ENCODE data around the gene ABI1. TPM values are rescaled to one million over a fixed set of nuclear protein-coding genes. Genes with fewer than 3 reads are reported as not detected.
"Not testable (repeated sequence)": the region's sequence is repeated elsewhere in the genome, so short reads cannot be mapped to it uniquely, and the experiment has no call there.

Gene ABI1
- total RNA-seq: 50.4 TPM

- DNase-seq (ENCODE audit: low spot score): peak; percentile 98
- ATAC-seq: peak; percentile 98
- intact Hi-C loops (cut with DNase I): no loop called here
Observed at GRCh38 chr10:26860443-26861204, at the start of gene ABI1. TSS of gene ABI1 (minus strand) at chr10:26860958. CDS start at chr10:26860863, 95 bp downstream.

GRCh38 chr10:26909753-26910152, 49.0 kb upstream of the ABI1 start:
- ATAC-seq (peak; percentile 55), DNase-seq (ENCODE audit: low spot score) (no peak)
- intact Hi-C loops (cut with DNase I): no loop called here

GRCh38 chr10:26905253-26905781, 44.6 kb upstream of the ABI1 start:
- DNase-seq (ENCODE audit: low spot score); intact Hi-C loops (cut with DNase I); ATAC-seq: not testable (repeated sequence)

GRCh38 chr10:26903431-26904217, 42.9 kb upstream of the ABI1 start:
- DNase-seq (ENCODE audit: low spot score): no peak
- no peak for ATAC-seq
- intact Hi-C loops (cut with DNase I): no loop called here

DNA sequence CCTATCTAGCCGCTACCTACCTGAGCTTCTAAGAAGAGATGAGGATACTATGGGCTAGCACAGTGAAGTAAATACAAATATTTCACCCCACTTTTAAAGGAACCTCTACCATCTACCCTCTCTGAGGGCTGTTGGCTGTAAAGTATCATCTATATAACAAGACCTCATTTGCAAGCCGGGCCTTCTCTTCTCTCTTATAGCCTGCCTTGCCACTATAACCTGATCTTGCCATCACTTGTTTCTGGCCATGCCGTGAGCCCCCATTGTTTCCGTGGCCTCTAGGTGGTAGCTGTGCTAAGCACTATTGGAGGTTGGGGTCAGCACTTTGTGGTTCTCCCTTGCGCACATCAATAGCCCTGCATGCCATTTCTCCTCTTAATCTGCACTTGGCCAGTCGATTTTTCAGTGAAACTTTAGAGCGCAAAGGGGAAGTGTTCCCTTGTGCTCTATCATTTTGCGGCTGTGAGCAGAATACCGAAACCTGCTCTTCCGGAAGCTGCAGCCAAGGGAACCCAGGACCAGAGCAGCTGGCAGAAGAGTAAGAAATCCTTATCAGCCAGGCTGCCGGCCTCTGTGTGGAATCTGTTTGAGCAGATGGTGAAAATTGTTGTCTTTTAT, 31.7 kb upstream of the ABI1 start:
- ATAC-seq; intact Hi-C loops (cut with DNase I); DNase-seq (ENCODE audit: low spot score): not testable (repeated sequence)

GRCh38 chr10:26890956-26891355, 30.2 kb upstream of the ABI1 start:
- peak; percentile 32 for ATAC-seq
- intact Hi-C loops (cut with DNase I): no loop called here
- DNase-seq (ENCODE audit: low spot score): no peak

GRCh38 chr10:26887611-26888215, 27.0 kb upstream of the ABI1 start:
- intact Hi-C loops (cut with DNase I): no loop called here
- DNase-seq (ENCODE audit: low spot score) (no peak), ATAC-seq (no peak)

GRCh38 chr10:26881600-26882331, 21.0 kb upstream of the ABI1 start:
- DNase-seq (ENCODE audit: low spot score) (no peak), ATAC-seq (peak; percentile 86)
- intact Hi-C loops (cut with DNase I): no loop called here

DNA sequence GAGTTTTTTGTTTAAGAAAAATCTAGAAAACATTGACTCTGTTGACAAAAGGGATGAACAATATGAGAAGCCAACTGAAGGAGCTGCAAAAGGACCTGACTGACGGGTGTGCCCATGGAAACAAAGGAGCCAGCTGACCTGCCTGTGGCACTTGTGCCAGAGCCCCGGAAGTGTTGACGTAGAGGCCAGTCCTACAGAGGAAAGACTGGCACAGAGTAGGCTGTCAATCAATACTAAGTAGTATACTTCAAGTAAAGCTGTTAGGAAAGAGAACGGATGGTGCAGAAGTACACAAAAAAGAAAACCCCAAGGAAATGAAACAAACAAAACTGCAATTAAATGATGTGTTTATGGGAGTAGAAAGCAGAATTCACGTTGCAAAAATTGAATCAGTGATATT, 19.0 kb upstream of the ABI1 start:
- intact Hi-C loops (cut with DNase I): loop anchor here (5.0 kb wide), 1 partner anchor 152 kb away; no protein-coding TSS in a partner anchor
- DNase-seq (ENCODE audit: low spot score) (no peak), ATAC-seq (no peak)

- ATAC-seq (no peak), DNase-seq (ENCODE audit: low spot score) (no peak)
- intact Hi-C loops (cut with DNase I): no loop called here
Observed at GRCh38 chr10:26870766-26871165, 10.0 kb upstream of the ABI1 start.

DNA sequence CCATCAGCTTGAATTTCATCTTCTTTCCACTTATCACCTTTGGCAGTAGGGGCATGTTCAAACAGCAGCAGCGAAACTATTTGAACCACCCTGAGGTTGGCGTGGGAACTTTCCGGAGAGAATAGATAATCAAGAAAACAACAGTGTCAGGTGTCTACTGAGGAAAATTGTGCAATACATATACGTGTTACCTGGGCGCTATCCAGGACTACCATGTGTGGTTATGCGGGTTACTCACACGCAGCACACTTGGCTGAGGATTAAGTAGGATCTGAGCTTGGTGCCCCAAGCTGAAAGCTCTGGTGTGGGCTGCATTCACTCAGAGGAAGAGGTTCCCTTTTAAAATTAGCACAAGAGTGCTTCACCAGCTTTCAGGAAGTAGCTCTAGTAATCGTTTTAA, 8.8 kb upstream of the ABI1 start:
- no peak for ATAC-seq

DNA sequence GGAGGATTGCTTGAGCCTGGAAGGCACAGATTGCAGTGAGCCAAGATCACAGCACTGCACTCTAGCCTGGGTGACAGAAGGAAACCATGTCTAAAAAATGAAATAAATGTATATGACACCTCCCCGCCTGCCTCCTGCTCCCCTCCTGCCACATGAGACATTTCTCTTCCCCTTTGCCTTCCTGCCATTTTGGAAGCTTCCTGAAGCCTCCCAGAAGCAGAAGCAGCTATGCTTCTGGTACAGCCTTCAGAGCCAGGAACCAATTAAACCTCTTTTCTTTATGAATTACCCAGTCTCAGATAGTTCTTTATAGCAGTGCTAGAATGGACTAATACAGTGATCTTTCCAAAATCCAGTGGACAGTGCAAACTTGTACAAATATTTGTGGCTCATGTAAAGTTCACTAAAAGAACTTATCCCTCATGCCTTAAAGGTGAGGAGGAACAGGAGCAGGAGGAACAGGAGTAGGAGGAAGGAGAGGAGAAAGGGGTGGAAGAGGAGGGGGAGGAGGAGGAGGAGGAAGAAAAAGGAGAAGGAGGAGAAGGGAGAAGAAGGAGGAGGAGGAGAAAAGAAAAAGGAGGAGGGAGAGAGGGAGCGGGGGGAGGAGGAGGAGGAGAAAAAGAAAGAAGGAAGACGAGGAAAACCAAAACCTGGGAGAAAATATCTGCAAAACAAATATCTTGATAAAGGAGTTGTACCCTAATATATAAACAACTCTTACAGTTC, 2.8 kb upstream of the ABI1 start:
- intact Hi-C loops (cut with DNase I): no loop called here
- ATAC-seq: no peak
- DNase-seq (ENCODE audit: low spot score): no peak

More for the DNA sequence above, 8.8 kb upstream of the ABI1 start:
- DNase-seq (ENCODE audit: low spot score): no peak
- intact Hi-C loops (cut with DNase I): no loop called here

DNA sequence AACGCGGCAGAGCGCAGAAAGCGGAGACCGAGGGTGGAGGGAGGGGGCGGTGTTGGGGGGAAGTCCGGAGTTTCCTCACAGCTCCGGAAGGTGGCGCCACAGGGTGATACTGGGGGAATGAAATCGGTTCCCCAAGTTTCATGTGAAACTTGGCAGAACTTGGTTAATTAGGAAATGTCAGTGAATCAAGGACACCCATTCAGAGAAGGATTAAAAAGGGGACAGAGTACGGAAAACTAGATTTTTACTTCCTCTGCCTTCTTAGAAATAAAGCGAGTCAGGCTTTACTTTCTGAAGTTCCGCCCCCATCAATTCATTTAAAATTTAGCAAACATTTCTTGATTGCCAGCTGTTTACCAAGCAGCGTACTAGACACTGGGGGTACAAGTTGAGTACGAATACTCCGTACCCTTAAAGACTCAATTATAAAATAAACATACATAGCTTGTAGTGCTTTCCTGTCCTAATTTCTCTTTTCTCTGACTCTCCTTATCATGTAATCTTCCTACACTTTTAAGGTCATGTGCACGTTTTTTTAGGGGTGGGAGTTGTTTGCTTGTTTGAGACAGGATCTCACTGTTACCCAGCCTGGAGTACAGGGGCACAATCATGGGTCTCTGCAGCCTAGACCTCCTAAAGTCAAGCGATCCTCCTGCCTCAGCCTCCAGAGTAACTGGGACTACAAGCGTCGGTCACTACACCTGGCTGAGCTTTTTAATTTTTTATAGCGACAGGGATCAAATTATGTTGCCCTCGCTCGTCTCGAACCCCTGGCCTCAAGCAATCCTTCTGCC, 644 bp upstream of the ABI1 start:
- DNase-seq (ENCODE audit: low spot score) (no peak), ATAC-seq (no peak)
- intact Hi-C loops (cut with DNase I): no loop called here

- DNase-seq (ENCODE audit: low spot score) (peak; percentile 74), ATAC-seq (peak; percentile 33)
- intact Hi-C loops (cut with DNase I): no loop called here
Observed at GRCh38 chr10:26860102-26860442, 686 bp downstream of the ABI1 start.

DNA sequence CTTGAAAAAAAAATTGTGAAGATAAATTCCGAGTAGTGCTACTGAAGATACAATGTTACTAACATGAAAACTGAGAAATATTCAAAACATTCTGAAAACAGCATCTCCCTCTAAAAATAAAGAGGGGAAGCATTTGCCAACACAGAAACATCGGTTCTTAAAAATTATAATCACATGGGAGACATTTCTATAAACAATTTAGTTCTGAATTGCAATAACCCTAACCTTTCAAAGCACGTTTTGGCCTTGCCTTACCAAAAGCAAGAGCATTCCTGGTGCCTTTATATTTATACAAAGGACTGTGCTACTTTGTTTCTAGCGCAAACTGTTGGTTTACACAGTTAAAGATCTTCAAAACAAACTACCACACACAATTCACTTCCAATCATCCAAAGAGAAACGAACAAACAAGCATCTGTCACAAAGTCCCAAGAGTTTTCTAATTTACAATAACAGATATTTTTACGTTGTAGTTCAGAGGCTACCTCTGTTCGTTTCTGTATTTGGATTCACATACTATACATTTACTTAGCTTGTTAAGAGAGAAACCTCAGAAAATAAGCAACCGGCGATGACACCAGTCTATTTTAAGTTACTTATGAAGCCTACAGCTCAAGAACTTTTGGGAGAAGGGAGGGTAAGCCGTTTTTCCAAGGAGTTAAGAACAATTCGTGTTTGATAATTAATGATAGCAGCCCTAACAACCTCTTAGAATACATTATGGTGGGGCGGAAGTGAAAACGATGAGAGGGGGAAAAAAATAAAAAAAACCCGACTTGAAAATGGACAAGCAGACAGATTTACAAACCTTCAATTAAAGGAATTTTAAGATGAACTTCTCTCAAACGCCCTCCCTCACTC, 1.3 kb downstream of the ABI1 start:
- intact Hi-C loops (cut with DNase I): no loop called here
- ATAC-seq: no peak
- no peak for DNase-seq (ENCODE audit: low spot score)

- intact Hi-C loops (cut with DNase I): no loop called here
- no peak for ATAC-seq
- DNase-seq (ENCODE audit: low spot score): no peak
Observed at GRCh38 chr10:26858707-26859034, 2.1 kb downstream of the ABI1 start.
